Measurements from ENCODE around the gene CTBP2.

DNA sequence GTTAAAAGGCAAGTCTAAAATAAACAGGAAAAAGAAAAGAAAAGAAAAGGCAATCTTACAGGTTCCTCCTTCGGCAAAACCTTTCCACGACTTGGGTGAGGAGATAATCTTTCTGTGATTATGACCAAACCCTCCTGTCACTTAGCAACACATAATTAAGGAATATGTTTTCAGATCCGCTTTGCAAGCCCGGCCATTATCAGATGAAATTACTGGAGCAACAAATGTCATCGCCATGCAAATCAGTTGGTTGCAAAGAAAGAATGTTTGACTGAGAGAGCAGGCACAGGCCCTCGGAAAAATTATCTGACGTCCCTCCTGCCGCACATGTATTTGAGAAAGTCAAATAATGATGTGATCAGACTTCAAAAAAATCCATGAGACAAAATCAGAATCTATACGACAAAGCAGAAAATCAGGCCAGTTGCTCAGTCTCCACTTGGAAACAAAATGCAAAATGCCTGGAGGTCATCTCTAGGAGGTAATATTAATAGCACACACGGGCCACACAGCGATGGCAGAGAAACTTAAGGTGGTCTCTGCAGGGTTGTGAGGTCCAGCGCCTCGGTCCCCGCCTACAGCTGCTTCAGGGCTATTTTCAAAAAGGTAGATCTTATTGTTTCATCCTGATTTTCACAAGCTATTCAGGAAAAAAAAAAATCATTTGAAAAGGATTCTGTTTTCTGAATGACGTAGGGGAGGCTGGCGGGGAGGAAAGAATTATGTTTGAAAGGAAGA lies 135.7 kb downstream of the CTBP2 start:
- TF ChIP-seq, protein P1, sequence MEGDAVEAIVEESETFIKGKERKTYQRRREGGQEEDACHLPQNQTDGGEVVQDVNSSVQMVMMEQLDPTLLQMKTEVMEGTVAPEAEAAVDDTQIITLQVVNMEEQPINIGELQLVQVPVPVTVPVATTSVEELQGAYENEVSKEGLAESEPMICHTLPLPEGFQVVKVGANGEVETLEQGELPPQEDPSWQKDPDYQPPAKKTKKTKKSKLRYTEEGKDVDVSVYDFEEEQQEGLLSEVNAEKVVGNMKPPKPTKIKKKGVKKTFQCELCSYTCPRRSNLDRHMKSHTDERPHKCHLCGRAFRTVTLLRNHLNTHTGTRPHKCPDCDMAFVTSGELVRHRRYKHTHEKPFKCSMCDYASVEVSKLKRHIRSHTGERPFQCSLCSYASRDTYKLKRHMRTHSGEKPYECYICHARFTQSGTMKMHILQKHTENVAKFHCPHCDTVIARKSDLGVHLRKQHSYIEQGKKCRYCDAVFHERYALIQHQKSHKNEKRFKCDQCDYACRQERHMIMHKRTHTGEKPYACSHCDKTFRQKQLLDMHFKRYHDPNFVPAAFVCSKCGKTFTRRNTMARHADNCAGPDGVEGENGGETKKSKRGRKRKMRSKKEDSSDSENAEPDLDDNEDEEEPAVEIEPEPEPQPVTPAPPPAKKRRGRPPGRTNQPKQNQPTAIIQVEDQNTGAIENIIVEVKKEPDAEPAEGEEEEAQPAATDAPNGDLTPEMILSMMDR (IDR thresholded peaks at IDR 0.05): no peak
- TF ChIP-seq POLR2A (IDR thresholded peaks at IDR 0.05): no peak
